Amniotic epithelial cell (primary cell): ENCODE results near the gene ZNF219.

Experiments
- DNase-seq: peaks from one replicate; pipeline ENCODE4 v3.0.0-alpha.2; 2010; ENCODE audit warnings: low read depth

The ZNF219 gene

GRCh38 chr14:21086908-21087293 is 11.6 kb downstream of the ZNF219 start:
- no peak for DNase-seq

GRCh38 chr14:21084998-21085853 is 13.2 kb downstream of the ZNF219 start:
- DNase-seq = peak; percentile 60

GRCh38 chr14:21084396-21084795 is 14.1 kb downstream of the ZNF219 start:
- DNase-seq = no peak

- no peak for DNase-seq
Observed at GRCh38 chr14:21083565-21084325, 14.7 kb downstream of the ZNF219 start.

GRCh38 chr14:21081521-21082142 is 16.8 kb downstream of the ZNF219 start:
- no peak for DNase-seq

GRCh38 chr14:21078726-21079125 is 19.7 kb downstream of the ZNF219 start:
- no peak for DNase-seq

GRCh38 chr14:21078287-21078686 is 20.2 kb downstream of the ZNF219 start:
- no peak for DNase-seq

GRCh38 chr14:21077672-21078071 is 20.8 kb downstream of the ZNF219 start:
- DNase-seq = no peak

- DNase-seq = no peak
Observed at GRCh38 chr14:21075719-21076437, 22.6 kb downstream of the ZNF219 start.

GRCh38 chr14:21074398-21075272 is 23.8 kb downstream of the ZNF219 start:
- no peak for DNase-seq

GRCh38 chr14:21073921-21074320 is 24.5 kb downstream of the ZNF219 start:
- DNase-seq = no peak

GRCh38 chr14:21072781-21073339 is 25.6 kb downstream of the ZNF219 start:
- no peak for DNase-seq

GRCh38 chr14:21072031-21072473 is 26.4 kb downstream of the ZNF219 start:
- DNase-seq = peak; percentile 61

- peak; percentile 92 for DNase-seq
Observed at GRCh38 chr14:21071225-21072030, 27.0 kb downstream of the ZNF219 start.

GRCh38 chr14:21070610-21071224 is 27.7 kb downstream of the ZNF219 start:
- DNase-seq = peak; percentile 41

GRCh38 chr14:21070083-21070609 is 28.3 kb downstream of the ZNF219 start, which contains the start of gene ARHGEF40:
Gene ARHGEF40 (plus strand): TSS chr14:21070304. CDS start chr14:21070397, 93 bp downstream.
- no peak for DNase-seq

- DNase-seq = no peak
Observed at GRCh38 chr14:21069388-21070082, 28.9 kb downstream of the ZNF219 start.
